Measurements from ENCODE around the gene PPP3R1. TPM values are rescaled to one million over a fixed set of nuclear protein-coding genes. Genes with fewer than 3 reads are reported as not detected.

PPP3R1 gene
- total and polyA plus RNA-seq, 10 of the 15 experiments (the other 5 are each of a cell fraction or from before 2014, with no cell fraction given): 1.5 to 61.0 (median 15.8) TPM

DNA sequence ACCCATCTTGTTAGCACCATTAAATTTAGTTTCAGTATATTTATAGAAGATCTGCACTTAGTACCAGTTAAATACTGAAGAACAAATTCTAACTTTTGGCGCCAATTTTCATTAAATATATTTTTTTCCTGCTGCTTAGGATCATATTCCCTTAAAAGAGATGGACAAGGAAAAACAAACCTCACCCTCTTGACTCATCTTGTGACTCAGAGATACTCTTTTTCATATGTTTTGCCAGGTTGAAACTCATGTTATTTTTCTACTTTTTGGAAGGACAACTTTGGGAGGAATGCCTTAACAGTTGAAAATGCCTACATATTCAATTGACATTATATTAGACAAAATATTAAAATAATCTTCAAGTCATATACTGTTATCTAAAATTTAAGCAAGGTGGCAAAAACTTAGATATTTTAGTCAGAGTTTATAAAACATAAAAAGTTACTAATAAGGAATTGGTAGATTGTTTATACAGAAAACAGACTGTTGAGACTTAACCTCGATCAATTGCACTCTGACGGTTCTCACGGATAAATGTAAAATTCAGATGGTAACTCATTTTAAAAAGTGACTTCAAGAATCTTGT, 58.5 kb downstream of the PPP3R1 start (continued):
- TF ChIP-seq REST (IDR thresholded peaks at IDR 0.05; ENCODE audit: low read depth, low read length): no peak

DNA sequence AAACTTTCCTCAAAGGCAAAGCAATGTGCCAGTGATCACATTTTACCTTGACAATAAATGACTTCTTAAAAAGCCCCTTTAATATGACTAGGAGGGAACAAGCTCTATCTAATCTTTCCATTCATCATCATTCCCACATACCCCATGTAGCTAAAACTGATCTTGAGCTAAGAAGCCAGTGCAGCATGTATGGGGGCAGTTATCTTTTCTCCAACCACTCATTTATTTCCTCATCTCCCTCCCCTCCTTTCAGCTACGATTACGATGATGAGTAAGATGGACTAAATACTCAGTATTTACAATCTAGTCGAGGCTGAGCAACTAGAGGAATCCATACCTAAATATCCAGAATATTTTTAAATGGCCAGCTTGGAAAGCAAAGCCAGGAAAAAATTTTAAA, 59.2 kb downstream of the PPP3R1 start:
- BruUV-seq (replicated peaks): no TSS peak
- ChIA-PET SMC1A (ENCODE audit: uncharacterized antibody, unreplicated experiment) (interaction anchor here (1.0 to 2.5 kb wide), 8 partner anchors 10 to 99 kb away, joined by 3 to 8 read pairs (median 4); no protein-coding TSS in a partner anchor), CTCF (interaction anchor here (0.8 to 9.9 kb wide), 6 partner anchors 8 to 103 kb away, joined by 3 to 103 read pairs (median 20); no protein-coding TSS in a partner anchor), RAD21 (ENCODE audit: unreplicated experiment) (interaction anchor here (0.7 to 1.0 kb wide), 4 partner anchors 9 to 90 kb away, joined by 3 to 4 read pairs (median 3); no protein-coding TSS in a partner anchor), POLR2A (interaction anchor here (1.5 kb wide), 1 partner anchor 57 kb away, joined by 4 read pairs; no protein-coding TSS in a partner anchor)
- no peaks in the 10 kb centered on the region for H3K27me3 ChIP-seq (replicated peaks in 1 of 2; ENCODE audit: control insufficient read depth in 2 of 2, insufficient read depth in 2 of 2, low read length in 1 of 2)
- H3K79me2 ChIP-seq (ENCODE audit: control insufficient read depth, insufficient read depth, low read length): peaks cover 60% of the 10 kb centered on the region
- H3K9me3 ChIP-seq (replicated peaks; ENCODE audit: control insufficient read depth, insufficient read depth, low read length): no peaks in the 10 kb centered on the region
- H4K20me1 ChIP-seq (ENCODE audit: control insufficient read depth, insufficient read depth): no peaks in the 10 kb centered on the region; the same call in 1 of the 2 replicates
- intact Hi-C loops (cut with micrococcal nuclease; ENCODE audit: unreplicated experiment) (no loop called here), in situ Hi-C loops (cut with MboI) (loop anchor here (10.0 kb wide), 1 partner anchor 252 kb away; no protein-coding TSS in a partner anchor)
- H3K4me3 ChIP-seq: no peak overlapping the region
- H3K9ac ChIP-seq (ENCODE audit: control insufficient read depth, insufficient read depth, low read length): no peak overlapping the region
- H3K27ac ChIP-seq (ENCODE audit: control insufficient read depth, insufficient read depth): no peak overlapping the region
- H3K4me2 ChIP-seq (ENCODE audit: control insufficient read depth, insufficient read depth): no peak overlapping the region
- no peak for ATAC-seq
- FAIRE-seq: no peak
- H3K36me3 ChIP-seq (ENCODE audit: control insufficient read depth in 2 of 2, insufficient read depth in 2 of 2, low read length in 1 of 2): peaks cover 0 to 4% of the 10 kb centered on the region in 2 experiments; a peak in 1 of 4 replicates
- TF ChIP-seq CEBPB (IDR thresholded peaks at IDR 0.05; ENCODE audit: borderline replicate concordance in 1 of 2, low read depth in 2 of 2, low read length in 2 of 2) (no peak), ZNF384 (IDR thresholded peaks at IDR 0.05; ENCODE audit: borderline replicate concordance, low read depth, low read length) (no peak), PAX5 (IDR thresholded peaks at IDR 0.05; ENCODE audit: borderline replicate concordance, low read depth, low read length) (no peak), GABPA (IDR thresholded peaks at IDR 0.05; ENCODE audit: low read depth) (no peak), FOS (IDR thresholded peaks at IDR 0.05; ENCODE audit: borderline replicate concordance, extremely low read depth, insufficient read length) (no peak), KAT2A (conservative IDR thresholded peaks at IDR 0.05; ENCODE audit: control insufficient read depth, low read depth, low read length) (no peak), SUZ12 (IDR thresholded peaks at IDR 0.05; ENCODE audit: unreplicated experiment) (no peak), SP1 (IDR thresholded peaks at IDR 0.05; ENCODE audit: low read depth, low read length) (no peak)
- DNase-seq (ENCODE audit: low read depth, low spot score): no peak
- WGBS (ENCODE audit: insufficient coverage, insufficient replicate concordance, low lambda C conversion rate, missing lambda C conversion rate): 99% methylated on average over 3 of the region's 3 CpGs
- H2AFZ ChIP-seq (ENCODE audit: control insufficient read depth, low read depth, low read length): no peak overlapping the region
- no peaks in the 10 kb centered on the region for H3K4me1 ChIP-seq (ENCODE audit: control insufficient read depth, insufficient read depth, low read length)

All from GM12878 (cell line).